Fibroblast of lung (primary cell): ENCODE data around the gene PPP3CB.

Experiments
- CTCF ChIP-seq, 2 donors: IDR thresholded peaks in 1 of 2; conservative IDR thresholded peaks in 1 of 2; 1 replicate in 1 of 2; 2 replicates in 1 of 2; pipeline ENCODE4 v1.5.1; 2011 to 2012; ENCODE audit warnings: low read length in 2 of 2, control low read depth in 1 of 2, inconsistent platforms in 1 of 2, low read depth in 1 of 2, mild to moderate bottlenecking in 1 of 2
- EZH2 ChIP-seq: IDR thresholded peaks from 2 replicates; pipeline ENCODE4 v1.5.1; 2012; ENCODE audit warnings: low read length, control low read depth, mild to moderate bottlenecking; ENCODE audit errors: missing control alignments

- TF ChIP-seq CTCF (conservative IDR thresholded peaks at IDR 0.05 in 1 of 2, IDR thresholded peaks at IDR 0.05 in 1 of 2; ENCODE audit: low read depth in 1 of 2, low read length in 2 of 2) (no peak), EZH2 (no peak)
Measured at GRCh38 chr10:73388228-73388627, 107.6 kb downstream of the PPP3CB start.
